Loucy (cell line): ENCODE data around the gene PON2.

ENCODE experiments used
- H2AFZ ChIP-seq: fragments of 200-600 bp; sonication (generic); 2 replicates; pipeline ENCODE4 v1.6.0; 2016; ENCODE audit warnings: antibody characterized with exemption, mild to moderate bottlenecking, low read length, moderate library complexity
- H3F3A ChIP-seq: fragments of 200-600 bp; 2 replicates; pipeline ENCODE4 v1.6.0; 2016; ENCODE audit warnings: antibody characterized with exemption, low read depth, mild to moderate bottlenecking
- H3K27me3 ChIP-seq: fragments of 200-600 bp; sonication (generic); 2 replicates; pipeline ENCODE4 v1.6.1; 2014; ENCODE audit warnings: low read length, mild to moderate bottlenecking; ENCODE audit not compliant: insufficient read depth, poor library complexity, severe bottlenecking
- H3K36me3 ChIP-seq: fragments of 200-600 bp; sonication (generic); 2 replicates; pipeline ENCODE4 v1.6.1; 2016; ENCODE audit warnings: low read length; ENCODE audit not compliant: insufficient read depth
- H3K4me1 ChIP-seq: fragments of 200-600 bp; sonication (generic); 2 replicates; pipeline ENCODE4 v1.5.1; 2014; ENCODE audit warnings: low read length, mild to moderate bottlenecking; ENCODE audit not compliant: insufficient read depth, poor library complexity, severe bottlenecking
- H3K4me2 ChIP-seq: fragments of 200-600 bp; sonication (generic); 2 replicates; pipeline ENCODE4 v1.6.0; 2014; ENCODE audit warnings: antibody characterized with exemption, low read length, low read depth, mild to moderate bottlenecking; ENCODE audit not compliant: poor library complexity, severe bottlenecking
- H3K4me3 ChIP-seq: fragments of 200-600 bp; sonication (generic); 2 replicates; pipeline ENCODE4 v1.5.1; 2014; ENCODE audit warnings: low read length, mild to moderate bottlenecking, mixed read lengths; ENCODE audit not compliant: poor library complexity, severe bottlenecking
- H3K79me2 ChIP-seq: fragments of 200-600 bp; sonication (generic); 2 replicates; pipeline ENCODE4 v1.6.1; 2014; ENCODE audit warnings: low read length; ENCODE audit not compliant: insufficient read depth
- H3K9ac ChIP-seq: fragments of 200-600 bp; sonication (generic); 2 replicates; pipeline ENCODE4 v1.6.0; 2014; ENCODE audit warnings: mild to moderate bottlenecking, low read depth, low read length, moderate library complexity; ENCODE audit not compliant: poor library complexity, severe bottlenecking
- H3K9me2 ChIP-seq: fragments of 200-600 bp; sonication (generic); replicated peaks from 2 replicates; pipeline ENCODE4 v1.6.1; 2016; ENCODE audit warnings: low read depth, low read length, mixed read lengths
- H3K9me3 ChIP-seq: fragments of 200-600 bp; sonication (generic); 2 replicates; pipeline ENCODE4 v1.6.1; 2014; ENCODE audit warnings: mild to moderate bottlenecking, antibody characterized with exemption, low read length, low read depth; ENCODE audit not compliant: insufficient read depth
- H4K20me1 ChIP-seq: fragments of 200-600 bp; sonication (generic); 2 replicates; pipeline ENCODE4 v1.6.0; 2014; ENCODE audit warnings: antibody characterized with exemption, low read length, mild to moderate bottlenecking; ENCODE audit not compliant: insufficient read depth, poor library complexity, severe bottlenecking
- CTCF ChIP-seq: fragments of 200-600 bp; sonication (generic); conservative IDR thresholded peaks from 2 replicates; pipeline ENCODE4 v1.5.1; 2014; ENCODE audit warnings: mild to moderate bottlenecking, antibody characterized with exemption, low read length
- EZH2phosphoT487 ChIP-seq: fragments of 200-600 bp; IDR thresholded peaks from 2 replicates; pipeline ENCODE4 v1.6.1; 2018; ENCODE audit warnings: antibody characterized with exemption, mild to moderate bottlenecking, moderate library complexity, borderline replicate concordance

Gene PON2

GRCh38 chr7:95375591-95376257, 59.1 kb downstream of the PON2 start:
- Histone ChIP-seq H3K9me2 (no peaks in the 10 kb centered on the region), H3K4me3 (no peak overlapping the region), H3F3A (no peaks in the 10 kb centered on the region), H3K36me3 (no peaks in the 10 kb centered on the region), H3K4me1 (no peaks in the 10 kb centered on the region), H2AFZ (no peak overlapping the region), H3K27me3 (no peaks in the 10 kb centered on the region), H3K9ac (no peak overlapping the region), H3K4me2 (no peak overlapping the region), H3K79me2 (no peaks in the 10 kb centered on the region), H3K9me3 (no peaks in the 10 kb centered on the region; the same call in 1 of the 2 replicates), H4K20me1 (no peaks in the 10 kb centered on the region)
- TF ChIP-seq EZH2phosphoT487 (no peak), CTCF (no peak)

- no peak overlapping the region for H3K4me2 ChIP-seq
- no peaks in the 10 kb centered on the region for H3K4me1 ChIP-seq
- H3F3A ChIP-seq, result no peaks in the 10 kb centered on the region
- H3K9ac ChIP-seq, result no peak overlapping the region
- H3K4me3 ChIP-seq, result no peak overlapping the region
- H3K27me3 ChIP-seq, result no peaks in the 10 kb centered on the region
- no peaks in the 10 kb centered on the region for H3K36me3 ChIP-seq
- no peaks in the 10 kb centered on the region for H3K9me2 ChIP-seq
- no peaks in the 10 kb centered on the region for H4K20me1 ChIP-seq
- no peak overlapping the region for H2AFZ ChIP-seq
- H3K79me2 ChIP-seq, result no peaks in the 10 kb centered on the region
- TF ChIP-seq EZH2phosphoT487, result no peak
- TF ChIP-seq CTCF, result no peak
- H3K9me3 ChIP-seq, result no peaks in the 10 kb centered on the region
Measured at GRCh38 chr7:95373323-95373722, 61.5 kb downstream of the PON2 start.

GRCh38 chr7:95368235-95368634, 66.6 kb downstream of the PON2 start:
- no peak for TF ChIP-seq EZH2phosphoT487
- no peak for TF ChIP-seq CTCF
- no peaks in the 10 kb centered on the region for H3K79me2 ChIP-seq
- no peak overlapping the region for H3K4me3 ChIP-seq
- H3K9ac ChIP-seq, result no peak overlapping the region
- H3K4me2 ChIP-seq, result no peak overlapping the region
- no peak overlapping the region for H2AFZ ChIP-seq
- H4K20me1 ChIP-seq, result no peaks in the 10 kb centered on the region
- H3K4me1 ChIP-seq, result no peaks in the 10 kb centered on the region
- H3K27me3 ChIP-seq, result no peaks in the 10 kb centered on the region
- H3K9me3 ChIP-seq, result no peaks in the 10 kb centered on the region
- H3K9me2 ChIP-seq, result no peaks in the 10 kb centered on the region
- H3K36me3 ChIP-seq, result no peaks in the 10 kb centered on the region
- no peaks in the 10 kb centered on the region for H3F3A ChIP-seq
